CD4-positive, alpha-beta T cell treated with Interferon alpha-2 for 1 hour (primary cell): ENCODE results near the gene ZNF311.
A peak's percentile ranks its signal among the peaks of the same experiment; 100 is the strongest.
"Not testable (repeated sequence)": the region's sequence is repeated elsewhere in the genome, so short reads cannot be mapped to it uniquely, and the experiment has no call there.

Experiments
- DNase-seq, 2 donors: peaks; one replicate each; pipeline ENCODE4 v3.0.0-alpha.2; 2020 to 2022

The ZNF311 gene

GRCh38 chr6:28982476-28983266, 22.4 kb downstream of the ZNF311 start:
- DNase-seq = peak in 1 of 2 donors; percentile 56

- DNase-seq = peak; percentile 81 to 89
Observed at GRCh38 chr6:28981833-28982475, 23.2 kb downstream of the ZNF311 start.

GRCh38 chr6:28981431-28981832, 23.7 kb downstream of the ZNF311 start:
- DNase-seq = peak; percentile 75 to 88

- DNase-seq = peak; percentile 36 to 65
Observed at GRCh38 chr6:28980852-28981430, 24.2 kb downstream of the ZNF311 start.

- no peak for DNase-seq
Observed at GRCh38 chr6:28980137-28980851, 24.8 kb downstream of the ZNF311 start.

GRCh38 chr6:28979679-28980078, 25.4 kb downstream of the ZNF311 start:
- DNase-seq = no peak

GRCh38 chr6:28978959-28979561, 26.1 kb downstream of the ZNF311 start:
- no peak for DNase-seq

GRCh38 chr6:28978133-28978491, 27.0 kb downstream of the ZNF311 start:
- no peak for DNase-seq

GRCh38 chr6:28977341-28978132, 27.6 kb downstream of the ZNF311 start:
- DNase-seq = peak; percentile 19 to 37

- DNase-seq = no peak
Observed at GRCh38 chr6:28976677-28977076, 28.4 kb downstream of the ZNF311 start.

- no peak for DNase-seq
Observed at GRCh38 chr6:28974505-28974904, 30.6 kb downstream of the ZNF311 start.

GRCh38 chr6:28970056-28970455, 35.1 kb downstream of the ZNF311 start:
- DNase-seq = not testable (repeated sequence)

- no peak for DNase-seq
Observed at GRCh38 chr6:28969129-28969528, 36.0 kb downstream of the ZNF311 start.

GRCh38 chr6:28968476-28968875, 36.6 kb downstream of the ZNF311 start:
- DNase-seq = no peak

- no peak for DNase-seq
Observed at GRCh38 chr6:28965706-28966105, 39.4 kb downstream of the ZNF311 start.

- DNase-seq = no peak
Observed at GRCh38 chr6:28960846-28961500, 44.1 kb downstream of the ZNF311 start.

- DNase-seq = not testable (repeated sequence)
Observed at GRCh38 chr6:28958561-28959243, 46.4 kb downstream of the ZNF311 start.

GRCh38 chr6:28957795-28958314, 47.3 kb downstream of the ZNF311 start:
- not testable (repeated sequence) for DNase-seq

- no peak for DNase-seq
Observed at GRCh38 chr6:28956331-28956730, 48.8 kb downstream of the ZNF311 start.

- no peak for DNase-seq
Observed at GRCh38 chr6:28953585-28954258, 51.4 kb downstream of the ZNF311 start.
